AG08395 (cell line): Measurements from ENCODE around the gene POLR3A.
"Not testable (repeated sequence)": the region's sequence is repeated elsewhere in the genome, so short reads cannot be mapped to it uniquely, and the experiment has no call there.

ENCODE experiments used
- DNase-seq: peaks from one replicate; pipeline ENCODE4 v3.0.0; 2012; ENCODE audit warnings: mixed read lengths, low spot score

Gene POLR3A

DNA sequence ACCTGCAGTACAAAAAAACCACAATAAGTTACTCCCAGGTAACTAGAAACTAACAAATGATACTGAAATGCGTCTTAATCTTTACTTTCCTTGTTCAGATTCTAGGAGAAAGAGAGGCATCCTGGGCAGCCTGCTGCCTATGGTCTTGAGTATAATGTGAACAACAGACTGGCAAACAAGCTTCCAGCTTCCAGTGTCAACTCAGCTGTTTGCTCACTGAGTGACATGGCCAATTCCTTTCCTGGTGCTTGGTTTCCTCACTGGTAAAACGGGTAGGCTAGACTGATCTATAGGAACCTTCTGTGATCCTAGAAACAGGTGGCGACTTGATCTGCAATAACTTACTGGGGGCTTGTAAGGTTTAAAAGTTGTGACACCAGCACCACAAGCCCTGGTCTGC is 10.1 kb downstream of the POLR3A start:
- no peak for DNase-seq

GRCh38 chr10:78017856-78018255 is 11.5 kb downstream of the POLR3A start:
- no peak for DNase-seq

DNA sequence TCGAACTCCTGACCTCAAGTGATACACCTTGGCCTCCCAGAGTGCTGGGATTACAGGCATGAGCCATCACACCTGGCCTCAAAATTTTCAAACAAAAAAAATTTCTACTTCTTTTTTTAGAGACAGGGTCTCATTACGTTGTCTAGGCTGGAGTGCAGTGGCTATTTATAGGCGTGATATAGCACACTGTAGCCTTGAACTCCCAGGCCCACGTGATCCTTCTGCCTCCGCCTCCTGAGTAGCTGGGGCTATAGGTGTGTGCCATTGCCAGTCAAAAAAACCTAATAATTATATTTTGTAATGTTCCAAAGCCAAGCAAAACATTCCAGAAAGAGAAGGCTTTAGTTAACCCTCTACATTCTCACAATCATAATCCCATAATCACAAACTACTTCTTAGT is 13.8 kb downstream of the POLR3A start:
- DNase-seq = no peak

- no peak for DNase-seq
Observed at GRCh38 chr10:78013564-78013963, 15.8 kb downstream of the POLR3A start.

DNA sequence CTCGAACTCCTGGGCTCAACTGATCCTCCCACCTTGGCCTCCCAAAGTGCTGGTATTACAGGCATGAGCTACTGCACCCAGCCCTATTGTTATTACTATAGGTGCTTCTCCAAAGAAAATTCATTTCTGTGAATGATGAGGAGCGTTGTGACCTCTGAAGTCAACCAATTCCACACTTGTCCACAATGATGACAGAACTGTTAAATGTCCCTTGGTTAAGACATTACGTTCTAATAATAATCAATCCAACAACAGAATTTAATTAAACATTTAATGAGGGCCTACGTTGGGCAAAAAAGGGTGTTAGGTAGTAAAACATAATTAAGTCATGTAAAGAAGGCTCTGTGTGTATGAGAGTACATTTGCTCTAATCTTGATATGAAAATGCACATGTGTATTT is 18.2 kb downstream of the POLR3A start:
- DNase-seq = no peak

DNA sequence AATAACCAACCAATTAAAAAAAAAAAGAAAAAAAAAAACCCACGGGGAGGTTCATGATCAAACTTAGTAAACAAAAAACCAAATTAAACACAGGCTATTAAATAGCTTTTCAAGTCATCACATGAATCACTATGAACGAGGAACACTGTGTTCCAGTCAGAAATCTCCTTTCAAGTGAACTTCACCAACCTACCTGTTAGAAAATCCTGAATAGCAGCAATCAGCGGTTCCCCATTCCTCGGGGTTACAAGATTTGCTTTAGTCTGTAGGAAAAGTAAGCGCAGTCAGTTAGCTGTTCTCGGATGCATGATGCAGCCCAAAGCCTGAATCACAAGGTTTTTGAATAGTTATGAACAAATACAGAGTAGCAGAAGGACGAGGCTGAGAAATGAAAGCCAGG is 19.0 kb downstream of the POLR3A start:
- DNase-seq = no peak

DNA sequence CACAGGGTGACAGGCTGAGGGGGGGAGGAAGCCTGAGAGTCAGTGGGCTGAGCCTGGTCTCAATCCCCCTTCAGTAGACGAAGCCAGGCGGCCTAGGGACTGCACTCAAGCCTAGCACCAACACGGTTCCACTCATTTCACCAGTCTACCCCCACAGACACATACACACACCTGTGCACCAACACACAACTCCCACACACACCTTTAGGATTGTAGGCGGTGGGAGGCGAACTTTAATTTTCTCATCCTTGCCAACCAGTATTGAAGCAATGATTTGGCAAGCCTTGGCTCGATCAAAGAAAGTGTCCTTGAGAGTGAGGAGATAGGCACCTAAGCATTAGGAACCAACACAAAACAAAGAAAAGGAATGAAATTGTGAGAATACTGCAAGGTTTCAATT is 19.7 kb downstream of the POLR3A start:
- no peak for DNase-seq

GRCh38 chr10:78007172-78007571 is 22.1 kb downstream of the POLR3A start:
- DNase-seq = no peak

- no peak for DNase-seq
Observed at GRCh38 chr10:78004215-78005026, 24.9 kb downstream of the POLR3A start.

GRCh38 chr10:78002541-78003288 is 26.6 kb downstream of the POLR3A start:
- no peak for DNase-seq

GRCh38 chr10:78000956-78001472 is 28.3 kb downstream of the POLR3A start:
- DNase-seq = no peak

DNA sequence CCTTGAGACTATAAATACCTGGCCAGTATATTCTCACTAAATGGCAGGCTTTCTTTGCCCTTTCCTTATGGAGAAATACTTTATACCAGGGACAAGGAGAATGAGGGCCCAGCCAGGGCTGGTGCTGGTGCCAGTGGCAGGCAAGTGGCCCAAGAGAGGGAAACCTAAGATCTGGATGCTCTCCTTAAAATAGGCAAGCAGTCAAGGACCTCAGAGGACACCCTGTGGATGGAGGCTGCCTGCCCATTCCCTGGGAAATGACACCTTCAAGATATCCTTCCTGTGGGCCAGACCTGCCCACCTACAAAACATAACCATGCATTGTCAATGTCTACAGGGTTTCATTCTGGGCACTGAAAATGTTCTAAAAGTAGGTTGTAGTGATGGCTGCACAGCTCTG is 29.1 kb downstream of the POLR3A start:
- DNase-seq = no peak

- DNase-seq = not testable (repeated sequence)
Observed at GRCh38 chr10:77998780-77999179, 30.5 kb downstream of the POLR3A start.

GRCh38 chr10:77993620-77994019 is 35.7 kb downstream of the POLR3A start:
- no peak for DNase-seq

- DNase-seq = peak; percentile 24
Observed at GRCh38 chr10:77989081-77989724, 40.1 kb downstream of the POLR3A start.

DNA sequence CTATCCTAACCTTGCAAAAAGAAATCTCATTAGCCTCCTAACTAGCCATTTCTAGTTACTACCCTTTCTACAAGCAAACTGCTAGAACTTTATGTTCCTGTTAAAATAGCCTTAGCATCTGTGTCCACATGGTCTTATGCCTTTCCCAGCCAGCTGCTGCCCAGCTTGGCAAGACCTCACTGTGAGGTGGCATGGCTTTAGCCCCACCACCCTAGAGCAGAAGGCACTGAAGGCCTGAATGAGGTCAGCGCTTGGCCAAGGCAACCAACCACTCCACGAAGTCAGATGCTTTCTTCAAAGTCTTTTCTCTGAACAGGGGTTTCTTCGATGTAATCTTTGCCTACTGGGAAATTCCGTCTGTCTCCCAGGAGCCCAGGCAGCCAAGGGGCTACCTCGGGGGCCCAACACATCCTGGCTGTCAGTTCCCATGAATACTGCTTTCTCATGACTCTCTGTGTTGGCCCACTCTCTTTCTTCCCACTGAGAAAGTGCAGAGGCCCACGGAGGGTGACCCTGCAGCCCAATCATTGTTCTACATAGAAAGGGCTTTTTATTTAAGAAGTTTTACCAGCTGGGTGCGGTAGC is 41.6 kb downstream of the POLR3A start:
- no peak for DNase-seq

- no peak for DNase-seq
Observed at GRCh38 chr10:77984986-77985385, 44.3 kb downstream of the POLR3A start.

DNA sequence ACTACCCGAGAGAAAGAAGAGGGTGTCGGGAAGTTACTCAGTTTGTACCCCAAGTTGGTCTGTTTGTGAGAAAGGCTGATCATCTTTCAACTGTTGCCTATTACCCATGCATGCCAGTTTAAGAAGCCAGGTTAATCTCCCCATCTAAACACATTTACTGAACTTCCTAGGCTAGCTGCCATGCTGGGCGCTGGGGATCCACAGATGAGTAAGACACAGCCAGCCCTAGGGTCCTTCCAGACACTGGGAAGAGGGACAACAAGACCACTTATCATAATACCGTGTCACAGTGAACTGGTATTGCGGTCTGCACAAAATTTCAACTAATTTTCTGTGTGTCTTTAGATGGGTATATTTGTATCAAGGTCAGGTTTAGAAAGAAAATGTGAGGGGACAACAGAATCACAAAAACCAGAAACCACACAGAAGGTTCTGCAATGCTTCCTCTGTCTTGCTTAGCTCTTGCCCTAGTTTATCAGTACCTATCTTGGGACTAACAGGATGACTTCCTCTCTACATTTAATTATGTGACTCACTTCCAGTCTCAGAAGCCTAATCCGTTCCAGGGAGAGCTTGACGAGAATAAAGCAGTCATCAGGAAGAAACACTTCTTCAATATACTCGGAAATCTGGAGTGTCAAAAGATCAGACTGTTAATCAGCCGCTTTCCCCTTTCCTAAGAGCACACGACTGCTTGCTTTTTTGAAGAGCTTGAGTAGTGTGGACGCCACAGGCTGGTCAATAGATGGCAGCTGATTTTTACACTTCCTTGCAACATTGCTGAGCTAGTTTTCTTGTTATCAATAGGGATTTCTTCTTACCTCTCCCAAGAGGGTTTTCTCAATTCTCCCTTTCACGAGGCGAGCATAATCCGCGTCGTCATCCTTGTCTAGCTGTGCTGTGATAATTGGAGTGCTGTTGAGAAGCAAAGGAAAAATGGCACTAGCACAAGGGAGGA is 45.7 kb downstream of the POLR3A start:
- peak; percentile 71 for DNase-seq

DNA sequence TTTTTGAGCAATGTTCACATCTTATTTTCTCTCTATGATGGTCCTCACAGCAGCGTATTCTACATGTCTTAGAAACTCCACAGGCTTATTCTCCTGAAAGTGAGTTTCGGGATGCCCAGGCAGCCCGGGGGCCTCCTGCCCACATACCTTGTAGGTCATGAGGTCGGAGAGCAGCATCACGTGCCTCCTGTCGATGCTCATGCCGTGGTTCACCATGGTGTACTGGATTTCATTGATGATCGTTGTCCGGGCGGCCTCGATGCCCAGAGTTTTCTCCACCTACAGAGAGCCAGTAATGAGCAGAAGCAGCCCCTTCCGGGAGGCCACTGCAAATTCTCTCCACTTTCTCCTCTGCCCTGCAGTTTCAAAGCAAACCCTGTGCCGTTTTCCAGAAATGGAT is 48.0 kb downstream of the POLR3A start:
- no peak for DNase-seq

- no peak for DNase-seq
Observed at GRCh38 chr10:77979221-77979620, 50.1 kb downstream of the POLR3A start.

- no peak for DNase-seq
Observed at GRCh38 chr10:77978360-77978759, 51.0 kb downstream of the POLR3A start.
